ENCODE results near the gene PRDM2. TPM values are rescaled to one million over a fixed set of nuclear protein-coding genes. Genes with fewer than 3 reads are reported as not detected.

Gene PRDM2
- polyA plus RNA-seq, 1 donor (not counting 4 experiments of a cell fraction or from before 2014, with no cell fraction given) = 13.8 TPM

GRCh38 chr1:13842497-13842896 lies 142.5 kb downstream of the PRDM2 start:
- no peak overlapping the region for H3K9ac ChIP-seq (ENCODE audit: control insufficient read depth, extremely low read depth, insufficient read depth, low read length)
- no peak overlapping the region for H3K4me2 ChIP-seq (ENCODE audit: control insufficient read depth, extremely low read depth, insufficient read depth, low read depth, low read length)
- no peaks in the 10 kb centered on the region for H3K36me3 ChIP-seq (ENCODE audit: control insufficient read depth in 2 of 2, extremely low read depth in 1 of 2, insufficient read depth in 2 of 2, low read length in 2 of 2)
- no peaks in the 10 kb centered on the region for H3K79me2 ChIP-seq (ENCODE audit: control insufficient read depth, insufficient read depth, low read length)
- no peak overlapping the region for H3K27ac ChIP-seq (ENCODE audit: control insufficient read depth, insufficient read depth, low read length)
- no peaks in the 10 kb centered on the region for H4K20me1 ChIP-seq (ENCODE audit: control insufficient read depth, extremely low read depth, insufficient read depth, low read length)
- H3K4me3 ChIP-seq (ENCODE audit: control insufficient read depth in 2 of 3, extremely low read depth in 1 of 3, insufficient read depth in 2 of 3, low read depth in 1 of 3, low read length in 3 of 3) = no peak overlapping the region
- H3K4me1 ChIP-seq (ENCODE audit: control insufficient read depth, extremely low read depth, insufficient read depth, low read length) = no peaks in the 10 kb centered on the region
- no peaks in the 10 kb centered on the region for H3K9me1 ChIP-seq (ENCODE audit: control insufficient read depth, extremely low read depth, insufficient read depth, low read length)
- DNase-seq (ENCODE audit: low read depth, low spot score) = no peak
- H2AFZ ChIP-seq (ENCODE audit: control insufficient read depth, low read length) = no peak overlapping the region
- dilution Hi-C loops (cut with MboI; ENCODE audit: extremely low pct_ligation_motif_present, low sequenced_read_pairs) = no loop called here
- H3K27me3 ChIP-seq (ENCODE audit: control insufficient read depth, extremely low read depth, insufficient read depth, low read length) = no peaks in the 10 kb centered on the region
- FAIRE-seq = no peak
- no peaks in the 10 kb centered on the region for H3K9me3 ChIP-seq (ENCODE audit: control insufficient read depth, low read depth, low read length)
- TF ChIP-seq, protein P1, sequence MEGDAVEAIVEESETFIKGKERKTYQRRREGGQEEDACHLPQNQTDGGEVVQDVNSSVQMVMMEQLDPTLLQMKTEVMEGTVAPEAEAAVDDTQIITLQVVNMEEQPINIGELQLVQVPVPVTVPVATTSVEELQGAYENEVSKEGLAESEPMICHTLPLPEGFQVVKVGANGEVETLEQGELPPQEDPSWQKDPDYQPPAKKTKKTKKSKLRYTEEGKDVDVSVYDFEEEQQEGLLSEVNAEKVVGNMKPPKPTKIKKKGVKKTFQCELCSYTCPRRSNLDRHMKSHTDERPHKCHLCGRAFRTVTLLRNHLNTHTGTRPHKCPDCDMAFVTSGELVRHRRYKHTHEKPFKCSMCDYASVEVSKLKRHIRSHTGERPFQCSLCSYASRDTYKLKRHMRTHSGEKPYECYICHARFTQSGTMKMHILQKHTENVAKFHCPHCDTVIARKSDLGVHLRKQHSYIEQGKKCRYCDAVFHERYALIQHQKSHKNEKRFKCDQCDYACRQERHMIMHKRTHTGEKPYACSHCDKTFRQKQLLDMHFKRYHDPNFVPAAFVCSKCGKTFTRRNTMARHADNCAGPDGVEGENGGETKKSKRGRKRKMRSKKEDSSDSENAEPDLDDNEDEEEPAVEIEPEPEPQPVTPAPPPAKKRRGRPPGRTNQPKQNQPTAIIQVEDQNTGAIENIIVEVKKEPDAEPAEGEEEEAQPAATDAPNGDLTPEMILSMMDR (optimal IDR thresholded peaks at IDR 0.05 in 1 of 3, IDR thresholded peaks at IDR 0.05 in 1 of 3, conservative IDR thresholded peaks at IDR 0.05 in 1 of 3; ENCODE audit: extremely low read depth in 1 of 3, insufficient read depth in 2 of 3, low read length in 3 of 3) = no peak
- no peak for TF ChIP-seq EZH2 (IDR thresholded peaks at IDR 0.05; ENCODE audit: low read length)

DNA sequence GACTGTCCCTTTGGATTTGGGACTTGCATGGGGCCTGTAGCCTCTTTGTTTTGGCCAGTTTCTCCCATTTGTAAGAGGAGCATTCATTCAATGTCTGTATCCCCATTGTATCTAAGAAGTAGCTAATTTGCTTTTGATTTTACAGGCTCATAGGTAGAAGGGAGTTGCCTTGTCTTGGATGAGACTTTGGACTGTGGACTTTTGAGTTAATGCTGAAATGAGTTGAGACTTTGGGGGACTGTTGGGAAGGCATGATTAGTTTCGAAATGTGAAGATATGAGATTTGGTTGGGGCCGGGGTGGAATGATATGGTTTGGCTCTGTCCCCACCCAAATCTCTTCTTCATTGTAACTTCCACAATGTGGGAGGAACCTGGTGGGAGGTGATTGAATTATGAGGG lies 151.7 kb downstream of the PRDM2 start:
- no peaks in the 10 kb centered on the region for H4K20me1 ChIP-seq (ENCODE audit: control insufficient read depth, extremely low read depth, insufficient read depth, low read length)
- H3K79me2 ChIP-seq (ENCODE audit: control insufficient read depth, insufficient read depth, low read length) = no peaks in the 10 kb centered on the region
- H3K9me1 ChIP-seq (ENCODE audit: control insufficient read depth, extremely low read depth, insufficient read depth, low read length) = no peaks in the 10 kb centered on the region
- H3K36me3 ChIP-seq (ENCODE audit: control insufficient read depth in 2 of 2, extremely low read depth in 1 of 2, insufficient read depth in 2 of 2, low read length in 2 of 2) = no peaks in the 10 kb centered on the region
- FAIRE-seq (no peak), DNase-seq (ENCODE audit: low read depth, low spot score) (no peak)
- no peaks in the 10 kb centered on the region for H3K4me1 ChIP-seq (ENCODE audit: control insufficient read depth, extremely low read depth, insufficient read depth, low read length)
- H3K4me3 ChIP-seq (ENCODE audit: control insufficient read depth in 2 of 3, extremely low read depth in 1 of 3, insufficient read depth in 2 of 3, low read depth in 1 of 3, low read length in 3 of 3) = no peak overlapping the region
- no peaks in the 10 kb centered on the region for H3K27me3 ChIP-seq (ENCODE audit: control insufficient read depth, extremely low read depth, insufficient read depth, low read length)
- H3K9me3 ChIP-seq (ENCODE audit: control insufficient read depth, low read depth, low read length) = no peaks in the 10 kb centered on the region
- dilution Hi-C loops (cut with MboI; ENCODE audit: extremely low pct_ligation_motif_present, low sequenced_read_pairs) = no loop called here
- no peak overlapping the region for H3K27ac ChIP-seq (ENCODE audit: control insufficient read depth, insufficient read depth, low read length)
- H3K4me2 ChIP-seq (ENCODE audit: control insufficient read depth, extremely low read depth, insufficient read depth, low read depth, low read length) = no peak overlapping the region
- H3K9ac ChIP-seq (ENCODE audit: control insufficient read depth, extremely low read depth, insufficient read depth, low read length) = no peak overlapping the region
- TF ChIP-seq, protein P1 (optimal IDR thresholded peaks at IDR 0.05 in 1 of 3, IDR thresholded peaks at IDR 0.05 in 1 of 3, conservative IDR thresholded peaks at IDR 0.05 in 1 of 3; ENCODE audit: extremely low read depth in 1 of 3, insufficient read depth in 2 of 3, low read length in 3 of 3) = no peak
- no peak for TF ChIP-seq EZH2 (IDR thresholded peaks at IDR 0.05; ENCODE audit: low read length)
- no peak overlapping the region for H2AFZ ChIP-seq (ENCODE audit: control insufficient read depth, low read length)

All from keratinocyte (primary cell).